ENCODE measurements around the gene MIDN.

Gene MIDN

DNA sequence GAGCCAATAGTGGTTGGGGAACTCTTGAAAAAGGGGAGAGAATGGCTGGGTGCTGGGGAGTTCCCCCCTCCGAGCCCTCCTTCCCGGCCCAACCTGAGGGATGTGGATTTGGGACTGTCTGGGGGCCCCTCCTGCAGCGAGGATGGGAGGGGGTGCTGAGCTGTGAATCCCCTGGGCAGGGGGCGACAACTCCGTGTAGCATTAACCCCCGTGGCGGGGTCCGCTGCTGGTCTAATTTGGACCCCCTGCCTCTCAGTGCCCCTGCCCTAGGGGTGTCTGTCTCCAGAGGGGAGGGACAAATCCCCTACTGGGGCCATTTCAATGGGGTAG, 9.7 kb downstream of the MIDN start:
- peak; percentile 37; the same call in 1 of the 2 replicates for TF ChIP-seq POLR2A (IDR thresholded peaks at IDR 0.05; ENCODE audit: low read depth, low read length)
- no peak for TF ChIP-seq TAF1 (IDR thresholded peaks at IDR 0.05; ENCODE audit: low read depth, low read length)
- no peak for TF ChIP-seq PAX5 (IDR thresholded peaks at IDR 0.05; ENCODE audit: insufficient read depth, low read length, severe bottlenecking)
- FAIRE-seq: no peak
- DNase-seq (ENCODE audit: insufficient read length, low spot score): no peak

GRCh38 chr19:1258707-1259205, 10.4 kb downstream of the MIDN start:
- DNase-seq (ENCODE audit: insufficient read length, low spot score) (no peak), FAIRE-seq (peak; percentile 40)

DNA sequence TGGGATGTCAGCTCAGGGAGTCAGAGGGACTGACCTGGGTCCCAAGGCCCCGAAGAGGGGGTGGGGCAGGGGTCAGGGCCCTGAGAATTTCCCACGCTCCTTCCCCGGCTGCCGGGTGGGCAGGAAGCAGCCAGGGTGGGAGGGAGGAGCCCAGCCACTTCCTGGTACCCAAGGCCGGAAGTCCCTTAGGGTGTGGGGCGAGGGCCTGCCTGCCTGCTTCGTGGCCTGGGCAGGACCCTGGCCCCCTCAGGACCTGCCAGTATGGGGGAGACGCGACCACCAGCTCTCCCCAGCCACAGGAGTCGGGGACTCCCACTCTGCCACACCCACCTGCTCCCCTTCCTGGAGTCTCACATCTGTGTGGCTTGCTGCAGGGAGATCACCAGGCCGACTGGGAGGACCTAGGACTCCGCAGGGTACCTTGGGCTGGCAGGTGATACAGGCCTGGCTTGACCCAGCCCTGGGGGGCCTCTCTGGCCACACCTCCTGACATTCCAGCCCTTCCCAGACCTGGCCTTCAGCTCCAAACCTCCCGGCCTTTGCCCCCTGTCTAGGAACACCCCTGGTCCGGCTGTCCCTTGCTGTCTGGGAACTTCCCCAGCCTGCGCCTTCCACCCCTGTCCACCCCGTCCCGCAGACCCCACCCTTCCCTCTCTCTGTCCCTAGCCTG, 11.0 kb downstream of the MIDN start:
- peak; percentile 86 for TF ChIP-seq POLR2A (IDR thresholded peaks at IDR 0.05; ENCODE audit: low read depth, low read length)
- peak; percentile 52 for TF ChIP-seq SPI1 (IDR thresholded peaks at IDR 0.05; ENCODE audit: low read depth, low read length)
- peak; percentile 88 for TF ChIP-seq POLR2AphosphoS5 (IDR thresholded peaks at IDR 0.05; ENCODE audit: low read depth, low read length)
- peak; percentile 57 for TF ChIP-seq POU2F2 (IDR thresholded peaks at IDR 0.05; ENCODE audit: low read depth, low read length)
- no peak for TF ChIP-seq TAF1 (IDR thresholded peaks at IDR 0.05; ENCODE audit: low read depth, low read length)
- DNase-seq (ENCODE audit: insufficient read length, low spot score): no peak
- peak; percentile 93 for FAIRE-seq

More at GRCh38 chr19:1258707-1259205, 10.4 kb downstream of the MIDN start:
- TF ChIP-seq TAF1 (IDR thresholded peaks at IDR 0.05; ENCODE audit: low read depth, low read length) (no peak), PAX5 (IDR thresholded peaks at IDR 0.05; ENCODE audit: insufficient read depth, low read length, severe bottlenecking) (no peak), POLR2AphosphoS5 (IDR thresholded peaks at IDR 0.05; ENCODE audit: low read depth, low read length) (no peak), POU2F2 (IDR thresholded peaks at IDR 0.05; ENCODE audit: low read depth, low read length) (no peak), POLR2A (IDR thresholded peaks at IDR 0.05; ENCODE audit: low read depth, low read length) (no peak), SPI1 (IDR thresholded peaks at IDR 0.05; ENCODE audit: low read depth, low read length) (no peak)

GRCh38 chr19:1259876-1260748, 11.7 kb downstream of the MIDN start:
- TF ChIP-seq TAF1 (IDR thresholded peaks at IDR 0.05; ENCODE audit: low read depth, low read length) (no peak), POLR2AphosphoS5 (IDR thresholded peaks at IDR 0.05; ENCODE audit: low read depth, low read length) (0 out of 2 replicates have a peak, but pooled peaks have one; percentile 21)
- FAIRE-seq: peak; percentile 72
- DNase-seq (ENCODE audit: insufficient read length, low spot score): no peak

- TF ChIP-seq PAX5 (IDR thresholded peaks at IDR 0.05; ENCODE audit: insufficient read depth, low read length, severe bottlenecking): no peak
- peak; percentile 100 for FAIRE-seq
- DNase-seq (ENCODE audit: insufficient read length, low spot score): peak; percentile 96
These were observed 12.6 kb downstream of the MIDN start for GRCh38 chr19:1260749-1261537.

DNA sequence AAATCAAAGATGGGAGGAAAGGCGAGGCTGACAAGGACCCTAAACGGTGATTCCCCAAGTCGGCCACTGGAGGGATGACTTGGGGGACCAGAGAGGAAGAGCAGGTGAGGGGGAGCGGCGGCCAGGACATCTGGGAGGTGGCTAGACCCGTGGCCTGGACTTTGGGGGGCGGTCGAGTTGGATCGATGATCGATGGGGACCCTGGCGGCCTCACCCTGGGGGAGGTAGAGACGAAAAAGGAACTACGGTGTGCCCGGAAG, 13.1 kb downstream of the MIDN start:
- FAIRE-seq: no peak
- DNase-seq (ENCODE audit: insufficient read length, low spot score): no peak
- 0 out of 2 replicates have a peak, but pooled peaks have one; percentile 19 for TF ChIP-seq SPI1 (IDR thresholded peaks at IDR 0.05; ENCODE audit: low read depth, low read length)
- TF ChIP-seq TAF1 (IDR thresholded peaks at IDR 0.05; ENCODE audit: low read depth, low read length): no peak
- TF ChIP-seq POLR2A (IDR thresholded peaks at IDR 0.05; ENCODE audit: low read depth, low read length): no peak
- no peak for TF ChIP-seq PAX5 (IDR thresholded peaks at IDR 0.05; ENCODE audit: insufficient read depth, low read length, severe bottlenecking)

DNA sequence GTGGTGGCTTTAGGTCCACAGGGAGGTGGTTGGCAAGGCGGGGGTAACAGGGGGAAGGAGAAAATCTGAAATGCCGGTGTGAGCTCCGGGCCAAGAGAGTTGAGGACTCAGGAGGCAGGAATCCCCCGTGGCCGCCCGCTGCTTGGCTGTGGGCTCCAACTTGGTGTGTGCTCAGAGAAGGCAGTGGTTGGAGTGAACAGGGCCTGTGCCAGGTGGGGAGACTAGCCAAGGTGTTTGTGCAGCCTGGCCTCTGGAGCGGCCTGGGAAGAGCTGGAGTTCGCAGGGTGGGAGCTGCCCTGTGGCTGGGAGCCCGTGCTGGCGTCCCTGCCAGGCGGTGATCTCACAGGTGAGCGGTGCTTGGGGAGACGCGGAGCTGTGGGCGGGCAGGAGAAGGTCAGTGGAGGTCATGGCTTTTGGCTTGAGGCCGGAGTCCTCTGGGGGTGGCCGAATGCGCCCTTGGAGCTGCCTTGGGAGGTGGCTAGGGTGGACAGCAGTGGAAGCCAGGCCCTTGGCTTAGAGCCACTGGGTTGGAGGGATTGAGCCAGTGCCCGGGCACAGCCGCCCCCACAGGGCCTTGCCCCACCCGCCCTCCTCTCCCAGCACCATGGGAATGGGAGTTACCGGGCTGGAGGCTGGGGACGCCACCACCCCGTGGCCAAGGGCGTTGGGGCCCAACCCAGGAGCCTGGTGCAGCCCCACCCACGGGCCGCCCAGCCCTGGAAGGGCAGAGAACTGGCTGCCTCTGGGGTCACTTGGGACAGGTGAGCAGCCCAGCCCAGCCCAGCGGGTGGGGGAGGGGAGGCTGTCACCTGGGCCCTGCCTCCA, 13.6 kb downstream of the MIDN start:
- TF ChIP-seq SPI1 (IDR thresholded peaks at IDR 0.05; ENCODE audit: low read depth, low read length) (no peak), TAF1 (IDR thresholded peaks at IDR 0.05; ENCODE audit: low read depth, low read length) (no peak), POU2F2 (IDR thresholded peaks at IDR 0.05; ENCODE audit: low read depth, low read length) (no peak), POLR2A (IDR thresholded peaks at IDR 0.05; ENCODE audit: low read depth, low read length) (no peak), PAX5 (IDR thresholded peaks at IDR 0.05; ENCODE audit: insufficient read depth, low read length, severe bottlenecking) (no peak), POLR2AphosphoS5 (IDR thresholded peaks at IDR 0.05; ENCODE audit: low read depth, low read length) (no peak)
- DNase-seq (ENCODE audit: insufficient read length, low spot score) (no peak), FAIRE-seq (peak; percentile 57)

- no peak for DNase-seq (ENCODE audit: insufficient read length, low spot score)
- TF ChIP-seq POLR2AphosphoS5 (IDR thresholded peaks at IDR 0.05; ENCODE audit: low read depth, low read length) (no peak), SPI1 (IDR thresholded peaks at IDR 0.05; ENCODE audit: low read depth, low read length) (no peak), POU2F2 (IDR thresholded peaks at IDR 0.05; ENCODE audit: low read depth, low read length) (no peak), POLR2A (IDR thresholded peaks at IDR 0.05; ENCODE audit: low read depth, low read length) (no peak), TAF1 (IDR thresholded peaks at IDR 0.05; ENCODE audit: low read depth, low read length) (no peak), PAX5 (IDR thresholded peaks at IDR 0.05; ENCODE audit: insufficient read depth, low read length, severe bottlenecking) (no peak)
- FAIRE-seq: no peak
These were observed 14.3 kb downstream of the MIDN start for GRCh38 chr19:1262623-1263123.

DNA sequence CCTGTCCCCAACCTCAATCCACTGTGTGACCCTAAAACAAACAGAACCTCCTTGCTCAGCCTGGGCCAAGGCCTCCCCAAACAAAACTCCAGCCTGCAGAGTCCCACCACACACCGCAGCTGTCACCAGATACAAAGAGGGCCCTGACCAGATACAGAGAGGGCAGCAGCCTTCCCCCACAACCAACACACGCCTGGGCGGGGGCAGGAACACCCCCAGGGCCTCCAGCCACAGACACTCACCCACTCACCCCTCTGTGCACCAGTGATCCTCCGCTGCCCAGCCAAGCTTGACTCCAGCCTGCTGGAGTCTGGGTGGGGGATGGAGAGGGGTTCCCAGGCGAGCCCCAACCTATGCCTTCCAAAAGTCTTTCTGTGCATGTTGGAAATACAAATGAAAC, 14.8 kb downstream of the MIDN start:
- FAIRE-seq (peak; percentile 5), DNase-seq (ENCODE audit: insufficient read length, low spot score) (no peak)
- TF ChIP-seq SPI1 (IDR thresholded peaks at IDR 0.05; ENCODE audit: low read depth, low read length): no peak
- TF ChIP-seq POLR2AphosphoS5 (IDR thresholded peaks at IDR 0.05; ENCODE audit: low read depth, low read length): no peak
- peak; percentile 68 for TF ChIP-seq PAX5 (IDR thresholded peaks at IDR 0.05; ENCODE audit: insufficient read depth, low read length, severe bottlenecking)

All from GM12891 (cell line).